Esophagus muscularis mucosa (tissue), 4 donors: Measurements from ENCODE around the gene NBAS. TPM values are rescaled to one million over a fixed set of nuclear protein-coding genes. Genes with fewer than 3 reads are reported as not detected.

ENCODE experiments used
- DNase-seq: peaks from one replicate; pipeline ENCODE4 v3.0.0-alpha.2; 2017; ENCODE audit errors: extremely low spot score
- H3K27ac ChIP-seq, 4 donors: fragments of 200-600 bp; sonication (generic); replicated peaks in 1 of 4; 1 replicate in 3 of 4; 2 replicates in 1 of 4; pipeline ENCODE4 v1.5.1; 2016 to 2019; ENCODE audit warnings: mild to moderate bottlenecking in 1 of 4
- H3K27me3 ChIP-seq, 4 donors: fragments of 200-600 bp; sonication (generic); one replicate each; pipeline versions ENCODE4 v1.5.1 to v1.6.0; 2016 to 2019
- H3K36me3 ChIP-seq, 4 donors: fragments of 200-600 bp; sonication (generic); one replicate each; pipeline ENCODE4 v1.5.1; 2016 to 2019
- H3K4me1 ChIP-seq, 4 donors: fragments of 200-600 bp; sonication (generic); one replicate each; pipeline ENCODE4 v1.5.1; 2016 to 2019
- H3K4me3 ChIP-seq, 4 donors: fragments of 200-600 bp; sonication (generic); 1 replicate in 2 of 4; 2 replicates in 2 of 4; pipeline ENCODE4 v1.5.1; 2016 to 2019; ENCODE audit warnings: mild to moderate bottlenecking in 4 of 4, moderate library complexity in 1 of 4
- H3K9me3 ChIP-seq, 4 donors: fragments of 200-600 bp; sonication (generic); 1 replicate in 3 of 4; 2 replicates in 1 of 4; pipeline ENCODE4 v1.5.1; 2016 to 2019
- CTCF ChIP-seq, 3 experiments: fragments of 200-600 bp in 2 of 3; fragments of 450-650 bp in 1 of 3; sonication (generic) in 2 of 3; IDR thresholded peaks; one replicate each; pipeline ENCODE4 v1.5.1; 2017 to 2019; ENCODE audit warnings: antibody characterized with exemption in 3 of 3, mild to moderate bottlenecking in 2 of 3, moderate library complexity in 1 of 3
- EP300 ChIP-seq: sonication (generic); formaldehyde crosslinking; IDR thresholded peaks from one replicate; pipeline ENCODE4 v1.6.1; 2017; ENCODE audit warnings: antibody characterized with exemption
- POLR2A ChIP-seq: fragments of 450-650 bp; IDR thresholded peaks from one replicate; pipeline ENCODE4 v1.6.1; 2017; ENCODE audit warnings: antibody characterized with exemption, moderate library complexity, mild to moderate bottlenecking, low read depth
- POLR2AphosphoS5 ChIP-seq, 2 donors: sonication (generic); formaldehyde crosslinking; IDR thresholded peaks; one replicate each; pipeline ENCODE4 v1.6.1; 2017; ENCODE audit warnings: antibody characterized with exemption in 2 of 2
- WGBS: methylation state at CpG from one replicate; pipeline ENCODE4 v1.1.5; 2018; 5-methylcytosine and 5-hydroxymethylcytosine counted together
- intact Hi-C: fragments of 100-400 bp; cut with DNase I; formaldehyde crosslinking; loops from one replicate; pipeline ENCODE4 v1.15.1; 2023
- total RNA-seq, 4 donors: library from RNA; depleted of rRNA; stranded (reverse); fragments of >200 nt; gene quantifications; one replicate each; pipeline versions ENCODE4 v1.1.0 to v1.2.1, GENCODE V29; 2016

NBAS gene
- total RNA-seq, 4 donors from 2014 or later, result 39.2 to 43.6 (median 42.0) TPM

- no peak for TF ChIP-seq CTCF (IDR thresholded peaks at IDR 0.05)
- TF ChIP-seq POLR2A, result no peak
- no peak for TF ChIP-seq EP300
- no peak for TF ChIP-seq POLR2AphosphoS5 (IDR thresholded peaks at IDR 0.05)
- Histone ChIP-seq H3K27ac (no peak overlapping the region), H3K4me1 (no peaks in the 10 kb centered on the region), H3K4me3 (no peak overlapping the region), H3K36me3 (peaks cover 10 to 46% (median 24%) of the 10 kb centered on the region in 4 donors), H3K9me3 (no peaks in the 10 kb centered on the region), H3K27me3 (no peaks in the 10 kb centered on the region)
- intact Hi-C loops, result no loop called here
- no peak for DNase-seq
These were observed 183.9 kb downstream of the NBAS start for GRCh38 chr2:15377202-15377601.

- H3K27ac ChIP-seq, result no peak overlapping the region
- H3K36me3 ChIP-seq, result peaks cover 10 to 38% (median 23%) of the 10 kb centered on the region in 4 donors
- TF ChIP-seq CTCF (IDR thresholded peaks at IDR 0.05) (no peak), POLR2AphosphoS5 (IDR thresholded peaks at IDR 0.05) (no peak), EP300 (no peak), POLR2A (no peak)
- intact Hi-C loops, result no loop called here
- no peaks in the 10 kb centered on the region for H3K9me3 ChIP-seq
- no peak overlapping the region for H3K4me3 ChIP-seq
- no peaks in the 10 kb centered on the region for H3K27me3 ChIP-seq
- H3K4me1 ChIP-seq, result no peaks in the 10 kb centered on the region
- DNase-seq, result no peak
- 100% methylated on average over 1 of the region's 1 CpG for WGBS
These were observed 189.1 kb downstream of the NBAS start for GRCh38 chr2:15372019-15372418.

- Histone ChIP-seq H3K27me3 (no peaks in the 10 kb centered on the region), H3K4me3 (no peak overlapping the region), H3K36me3 (peaks cover 5 to 51% (median 34%) of the 10 kb centered on the region in 4 donors), H3K27ac (no peak overlapping the region), H3K4me1 (no peaks in the 10 kb centered on the region), H3K9me3 (no peaks in the 10 kb centered on the region)
- WGBS, result 94% methylated on average over 2 of the region's 2 CpGs
- no peak for TF ChIP-seq CTCF (IDR thresholded peaks at IDR 0.05)
- TF ChIP-seq EP300, result no peak
- TF ChIP-seq POLR2AphosphoS5 (IDR thresholded peaks at IDR 0.05), result no peak
- TF ChIP-seq POLR2A, result no peak
- intact Hi-C loops, result no loop called here
- no peak for DNase-seq
These were observed 192.0 kb downstream of the NBAS start for GRCh38 chr2:15369129-15369528.

GRCh38 chr2:15367715-15368114 is 193.4 kb downstream of the NBAS start:
- no peaks in the 10 kb centered on the region for H3K9me3 ChIP-seq
- H3K36me3 ChIP-seq, result peaks cover 0 to 44% (median 28%) of the 10 kb centered on the region in 4 donors
- H3K4me3 ChIP-seq, result no peak overlapping the region
- H3K27ac ChIP-seq, result no peak overlapping the region
- WGBS, result 90% methylated on average over 2 of the region's 2 CpGs
- TF ChIP-seq POLR2AphosphoS5 (IDR thresholded peaks at IDR 0.05) (no peak), POLR2A (no peak), CTCF (IDR thresholded peaks at IDR 0.05) (no peak), EP300 (no peak)
- intact Hi-C loops, result no loop called here
- no peaks in the 10 kb centered on the region for H3K4me1 ChIP-seq
- no peaks in the 10 kb centered on the region for H3K27me3 ChIP-seq
- DNase-seq, result no peak

GRCh38 chr2:15367205-15367604 is 193.9 kb downstream of the NBAS start:
- H3K4me3 ChIP-seq, result no peak overlapping the region
- no peaks in the 10 kb centered on the region for H3K9me3 ChIP-seq
- intact Hi-C loops, result no loop called here
- TF ChIP-seq POLR2A (no peak), POLR2AphosphoS5 (IDR thresholded peaks at IDR 0.05) (no peak), CTCF (IDR thresholded peaks at IDR 0.05) (no peak), EP300 (no peak)
- WGBS, result 95% methylated on average over 3 of the region's 3 CpGs
- no peak overlapping the region for H3K27ac ChIP-seq
- H3K36me3 ChIP-seq, result peaks cover 0 to 44% (median 27%) of the 10 kb centered on the region in 4 donors
- no peak for DNase-seq
- H3K4me1 ChIP-seq, result no peaks in the 10 kb centered on the region
- H3K27me3 ChIP-seq, result no peaks in the 10 kb centered on the region
